ENCODE measurements around the gene SMO.

DNA sequence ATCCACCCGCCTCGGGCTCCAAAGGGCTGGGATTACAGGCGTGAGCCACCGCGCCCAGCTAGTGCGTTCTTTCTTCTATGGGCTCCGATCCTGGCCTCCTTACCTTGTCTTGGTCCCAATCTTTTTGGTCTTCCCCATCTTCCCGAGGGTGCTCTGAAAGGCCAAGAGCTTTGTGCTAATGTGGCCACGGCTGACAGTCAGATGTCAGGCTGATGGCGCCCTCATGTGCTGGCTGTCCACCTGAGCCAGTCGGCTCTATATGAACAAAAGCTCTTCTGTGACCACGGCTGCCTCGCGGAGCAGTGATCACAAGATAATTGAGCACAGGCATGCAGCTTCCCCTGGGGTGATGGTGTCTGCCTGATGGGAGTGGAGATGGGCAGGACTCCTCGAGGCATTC lies 25.4 kb downstream of the SMO start:
- TF ChIP-seq EZH2 (IDR thresholded peaks at IDR 0.05; ENCODE audit: borderline replicate concordance, low read depth, low read length) (no peak), XRCC4 (IDR thresholded peaks at IDR 0.05; ENCODE audit: extremely low read depth, insufficient read depth, insufficient read length) (no peak), CBX1 (IDR thresholded peaks at IDR 0.05; ENCODE audit: low read depth) (no peak), NR1H2 (CRISPR knock-in tag; IDR thresholded peaks at IDR 0.05) (no peak), PPARD (CRISPR knock-in tag; IDR thresholded peaks at IDR 0.05) (no peak), HIVEP1 (CRISPR knock-in tag; IDR thresholded peaks at IDR 0.05) (no peak), NCOA6 (IDR thresholded peaks at IDR 0.05) (no peak), FOXP1 (CRISPR knock-in tag; IDR thresholded peaks at IDR 0.05) (no peak), TFAP4 (CRISPR knock-in tag; IDR thresholded peaks at IDR 0.05; ENCODE audit: borderline replicate concordance) (peak; percentile 76)
- TF ChIP-seq, protein P1, sequence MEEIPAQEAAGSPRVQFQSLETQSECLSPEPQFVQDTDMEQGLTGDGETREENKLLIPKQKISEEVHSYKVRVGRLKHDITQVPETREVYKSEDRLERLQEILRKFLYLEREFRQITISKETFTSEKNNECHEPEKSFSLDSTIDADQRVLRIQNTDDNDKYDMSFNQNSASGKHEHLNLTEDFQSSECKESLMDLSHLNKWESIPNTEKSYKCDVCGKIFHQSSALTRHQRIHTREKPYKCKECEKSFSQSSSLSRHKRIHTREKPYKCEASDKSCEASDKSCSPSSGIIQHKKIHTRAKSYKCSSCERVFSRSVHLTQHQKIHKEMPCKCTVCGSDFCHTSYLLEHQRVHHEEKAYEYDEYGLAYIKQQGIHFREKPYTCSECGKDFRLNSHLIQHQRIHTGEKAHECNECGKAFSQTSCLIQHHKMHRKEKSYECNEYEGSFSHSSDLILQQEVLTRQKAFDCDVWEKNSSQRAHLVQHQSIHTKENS (CRISPR knock-in tag; IDR thresholded peaks at IDR 0.05): no peak
- TF ChIP-seq, protein P2, sequence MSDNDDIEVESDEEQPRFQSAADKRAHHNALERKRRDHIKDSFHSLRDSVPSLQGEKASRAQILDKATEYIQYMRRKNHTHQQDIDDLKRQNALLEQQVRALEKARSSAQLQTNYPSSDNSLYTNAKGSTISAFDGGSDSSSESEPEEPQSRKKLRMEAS (CRISPR knock-in tag; IDR thresholded peaks at IDR 0.05): no peak

All from K562 (cell line).